ENCODE data around the gene RIMBP2. TPM values are rescaled to one million over a fixed set of nuclear protein-coding genes. Genes with fewer than 3 reads are reported as not detected.

Gene RIMBP2
- total RNA-seq, 4 donors from 2014 or later, result 0.29 to 8.2 (median 5.6) TPM

- Histone ChIP-seq H3K27ac (no peak overlapping the region), H3K4me3 (no peak overlapping the region), H3K4me1 (no peaks in the 10 kb centered on the region), H3K9me3 (no peaks in the 10 kb centered on the region), H3K36me3 (no peaks in the 10 kb centered on the region), H3K27me3 (no peaks in the 10 kb centered on the region)
- DNase-seq, result no peak
- TF ChIP-seq POLR2A (IDR thresholded peaks at IDR 0.05) (no peak), CTCF (IDR thresholded peaks at IDR 0.05) (no peak)
- intact Hi-C loops (cut with DNase I; ENCODE audit: low total_unique reads), result no loop called here
Measured at GRCh38 chr12:130729344-130729743, 13.2 kb upstream of the RIMBP2 start.

GRCh38 chr12:130728158-130729058, 12.3 kb upstream of the RIMBP2 start:
- no peaks in the 10 kb centered on the region for H3K36me3 ChIP-seq
- no peak overlapping the region for H3K27ac ChIP-seq
- no peak for DNase-seq
- H3K4me1 ChIP-seq, result no peaks in the 10 kb centered on the region
- TF ChIP-seq POLR2A (IDR thresholded peaks at IDR 0.05) (no peak), CTCF (IDR thresholded peaks at IDR 0.05) (no peak)
- intact Hi-C loops (cut with DNase I; ENCODE audit: low total_unique reads), result no loop called here
- H3K27me3 ChIP-seq, result no peaks in the 10 kb centered on the region
- no peaks in the 10 kb centered on the region for H3K9me3 ChIP-seq
- no peak overlapping the region for H3K4me3 ChIP-seq

GRCh38 chr12:130719263-130719859, 3.3 kb upstream of the RIMBP2 start:
- intact Hi-C loops (cut with DNase I; ENCODE audit: low total_unique reads), result no loop called here
- Histone ChIP-seq H3K4me1 (peaks cover 0 to 4% of the 10 kb centered on the region in 2 donors), H3K4me3 (no peak overlapping the region), H3K27me3 (no peaks in the 10 kb centered on the region), H3K27ac (no peak overlapping the region), H3K36me3 (no peaks in the 10 kb centered on the region), H3K9me3 (peaks cover 0 to 8% of the 10 kb centered on the region in 2 donors)
- no peak for DNase-seq
- TF ChIP-seq POLR2A (IDR thresholded peaks at IDR 0.05), result no peak
- no peak for TF ChIP-seq CTCF (IDR thresholded peaks at IDR 0.05)

GRCh38 chr12:130717752-130718151, 1.7 kb upstream of the RIMBP2 start:
- peaks cover 0 to 6% of the 10 kb centered on the region in 2 donors for H3K4me1 ChIP-seq
- peaks cover 0 to 8% of the 10 kb centered on the region in 2 donors for H3K9me3 ChIP-seq
- H3K36me3 ChIP-seq, result no peaks in the 10 kb centered on the region
- no peak overlapping the region for H3K4me3 ChIP-seq
- DNase-seq, result no peak
- H3K27me3 ChIP-seq, result no peaks in the 10 kb centered on the region
- no peak for TF ChIP-seq CTCF (IDR thresholded peaks at IDR 0.05)
- no peak for TF ChIP-seq POLR2A (IDR thresholded peaks at IDR 0.05)
- intact Hi-C loops (cut with DNase I; ENCODE audit: low total_unique reads), result no loop called here
- no peak overlapping the region for H3K27ac ChIP-seq

GRCh38 chr12:130716969-130717366, 869 bp upstream of the RIMBP2 start:
- Histone ChIP-seq H3K9me3 (peaks cover 0 to 6% of the 10 kb centered on the region in 2 donors), H3K4me3 (no peak overlapping the region), H3K4me1 (peaks cover 0 to 6% of the 10 kb centered on the region in 2 donors), H3K27me3 (no peaks in the 10 kb centered on the region), H3K27ac (no peak overlapping the region), H3K36me3 (no peaks in the 10 kb centered on the region)
- intact Hi-C loops (cut with DNase I; ENCODE audit: low total_unique reads), result no loop called here
- no peak for DNase-seq
- no peak for TF ChIP-seq POLR2A (IDR thresholded peaks at IDR 0.05)
- TF ChIP-seq CTCF (IDR thresholded peaks at IDR 0.05), result no peak

All from uterus (tissue), 4 donors.